ENCODE data around the gene EIF4G1. TPM values are rescaled to one million over a fixed set of nuclear protein-coding genes. Genes with fewer than 3 reads are reported as not detected.

The EIF4G1 gene
- total and polyA plus RNA-seq, 5 donors: 203 to 301 (median 245) TPM

- no peaks in the 10 kb centered on the region for H3K27me3 ChIP-seq (ENCODE audit: control insufficient read depth, insufficient read depth)
- no peaks in the 10 kb centered on the region for H3K9me3 ChIP-seq (ENCODE audit: control insufficient read depth, low read length)
- H3K27ac ChIP-seq (ENCODE audit: low read length): no peak overlapping the region
- DNase-seq (peak in 1 of 3 donors; percentile 39), ATAC-seq (no peak)
- no peak overlapping the region for H3K4me3 ChIP-seq (ENCODE audit: low read length)
- 9% methylated on average over 10 of the region's 10 CpGs for WGBS
- H3K4me1 ChIP-seq (ENCODE audit: control insufficient read depth, insufficient read depth, low read length): no peaks in the 10 kb centered on the region
- intact Hi-C loops (cut with DNase I): loop anchor here in 2 of 4 donors (5.0 to 10.0 kb wide), 2 partner anchors 62 to 395 kb away; partner anchors contain the start of gene VWA5B2 (in 1 of the 2)
Measured at GRCh38 chr3:184289426-184289938, 24.9 kb upstream of the EIF4G1 start.

DNA sequence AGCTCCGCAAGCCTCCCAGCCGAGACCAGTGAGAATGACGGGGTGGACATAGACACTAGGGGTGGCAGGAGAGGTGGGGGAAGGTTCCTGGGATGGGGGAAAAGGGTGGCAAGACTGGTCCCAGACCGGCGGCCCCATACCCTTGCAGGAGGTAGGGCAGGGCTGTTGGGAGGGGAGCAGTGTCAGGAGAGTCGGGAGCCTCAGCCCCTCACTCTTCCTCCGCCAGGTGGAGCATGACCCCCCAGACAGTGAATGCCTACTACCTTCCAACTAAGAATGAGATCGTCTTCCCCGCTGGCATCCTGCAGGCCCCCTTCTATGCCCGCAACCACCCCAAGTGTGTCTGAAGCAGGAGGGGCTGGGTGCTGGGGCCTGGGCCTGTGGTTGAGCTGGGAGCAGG lies 24.1 kb upstream of the EIF4G1 start:
- intact Hi-C loops (cut with DNase I): loop anchor here in 2 of 4 donors (10.0 kb wide), 2 partner anchors 66 to 106 kb away; partner anchors contain the start of genes ABCF3 (in 1 of the 2) and VWA5B2 (in 1 of the 2)
- no peak overlapping the region for H3K27ac ChIP-seq (ENCODE audit: low read length)
- H3K9me3 ChIP-seq (ENCODE audit: control insufficient read depth, low read length): no peaks in the 10 kb centered on the region
- ATAC-seq (no peak), DNase-seq (no peak)
- no peaks in the 10 kb centered on the region for H3K27me3 ChIP-seq (ENCODE audit: control insufficient read depth, insufficient read depth)
- 82% methylated on average over 10 of the region's 10 CpGs for whole genome bisulfite sequencing
- H3K4me1 ChIP-seq (ENCODE audit: control insufficient read depth, insufficient read depth, low read length): no peaks in the 10 kb centered on the region
- H3K4me3 ChIP-seq (ENCODE audit: low read length): no peak overlapping the region

- no peak overlapping the region for H3K4me3 ChIP-seq (ENCODE audit: low read length)
- no peaks in the 10 kb centered on the region for H3K9me3 ChIP-seq (ENCODE audit: control insufficient read depth, low read length)
- ATAC-seq (peak in 1 of 2 donors; percentile 10), DNase-seq (no peak)
- 87% methylated on average over 22 of the region's 22 CpGs for WGBS
- H3K4me1 ChIP-seq (ENCODE audit: control insufficient read depth, insufficient read depth, low read length): no peaks in the 10 kb centered on the region
- no peak overlapping the region for H3K27ac ChIP-seq (ENCODE audit: low read length)
- intact Hi-C loops (cut with DNase I): loop anchor here in 2 of 4 donors (10.0 kb wide), 2 partner anchors 66 to 106 kb away; partner anchors contain the start of genes ABCF3 (in 1 of the 2) and VWA5B2 (in 1 of the 2)
- no peaks in the 10 kb centered on the region for H3K27me3 ChIP-seq (ENCODE audit: control insufficient read depth, insufficient read depth)
Measured at GRCh38 chr3:184291044-184291737, 23.2 kb upstream of the EIF4G1 start.

DNA sequence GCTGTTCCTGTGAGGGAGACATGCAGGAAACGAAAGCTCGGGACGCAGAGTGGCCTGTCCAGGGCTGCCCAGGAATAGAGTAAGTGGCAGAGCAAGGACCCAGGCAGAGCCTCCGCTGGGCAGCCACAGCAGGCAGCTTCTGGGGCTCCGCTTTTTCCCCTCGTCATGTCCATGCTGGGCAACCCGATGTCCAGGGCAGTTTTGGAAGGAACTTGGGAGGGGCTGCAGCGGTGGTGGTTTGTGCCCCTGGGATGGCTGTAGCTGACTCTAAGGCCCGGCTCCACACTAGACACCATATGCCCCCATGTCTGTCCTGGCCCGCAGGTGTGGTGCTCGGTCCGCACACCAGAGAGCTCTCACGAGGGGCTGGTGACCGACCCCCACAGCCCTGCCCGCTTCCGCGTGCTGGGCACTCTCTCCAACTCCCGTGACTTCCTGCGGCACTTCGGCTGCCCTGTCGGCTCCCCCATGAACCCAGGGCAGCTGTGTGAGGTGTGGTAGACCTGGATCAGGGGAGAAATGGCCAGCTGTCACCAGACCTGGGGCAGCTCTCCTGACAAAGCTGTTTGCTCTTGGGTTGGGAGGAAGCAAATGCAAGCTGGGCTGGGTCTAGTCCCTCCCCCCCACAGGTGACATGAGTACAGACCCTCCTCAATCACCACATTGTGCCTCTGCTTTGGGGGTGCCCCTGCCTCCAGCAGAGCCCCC lies 22.5 kb upstream of the EIF4G1 start:
- H3K27ac ChIP-seq (ENCODE audit: low read length): no peak overlapping the region
- H3K4me3 ChIP-seq (ENCODE audit: low read length): no peak overlapping the region
- WGBS: 89% methylated on average over 21 of the region's 21 CpGs
- H3K9me3 ChIP-seq (ENCODE audit: control insufficient read depth, low read length): no peaks in the 10 kb centered on the region
- peak in 1 of 2 donors; percentile 10 for ATAC-seq
- H3K4me1 ChIP-seq (ENCODE audit: control insufficient read depth, insufficient read depth, low read length): no peaks in the 10 kb centered on the region
- intact Hi-C loops (cut with DNase I): loop anchor here in 2 of 4 donors (10.0 kb wide), 2 partner anchors 67 to 107 kb away; partner anchors contain the start of genes ABCF3 (in 1 of the 2) and VWA5B2 (in 1 of the 2)
- no peaks in the 10 kb centered on the region for H3K27me3 ChIP-seq (ENCODE audit: control insufficient read depth, insufficient read depth)
- no peak for DNase-seq

- H3K9me3 ChIP-seq (ENCODE audit: control insufficient read depth, low read length): no peaks in the 10 kb centered on the region
- H3K27me3 ChIP-seq (ENCODE audit: control insufficient read depth, insufficient read depth): no peaks in the 10 kb centered on the region
- H3K4me1 ChIP-seq (ENCODE audit: control insufficient read depth, insufficient read depth, low read length): peaks cover 3% of the 10 kb centered on the region
- WGBS: 59% methylated on average over 3 of the region's 3 CpGs
- intact Hi-C loops (cut with DNase I): loop anchor here in 2 of 4 donors (10.0 kb wide), 2 partner anchors 71 to 111 kb away; partner anchors contain the start of genes ABCF3 (in 1 of the 2) and VWA5B2 (in 1 of the 2)
- no peak overlapping the region for H3K27ac ChIP-seq (ENCODE audit: low read length)
- no peak overlapping the region for H3K4me3 ChIP-seq (ENCODE audit: low read length)
- DNase-seq (no peak), ATAC-seq (no peak)
Measured at GRCh38 chr3:184295771-184296170, 18.6 kb upstream of the EIF4G1 start.

DNA sequence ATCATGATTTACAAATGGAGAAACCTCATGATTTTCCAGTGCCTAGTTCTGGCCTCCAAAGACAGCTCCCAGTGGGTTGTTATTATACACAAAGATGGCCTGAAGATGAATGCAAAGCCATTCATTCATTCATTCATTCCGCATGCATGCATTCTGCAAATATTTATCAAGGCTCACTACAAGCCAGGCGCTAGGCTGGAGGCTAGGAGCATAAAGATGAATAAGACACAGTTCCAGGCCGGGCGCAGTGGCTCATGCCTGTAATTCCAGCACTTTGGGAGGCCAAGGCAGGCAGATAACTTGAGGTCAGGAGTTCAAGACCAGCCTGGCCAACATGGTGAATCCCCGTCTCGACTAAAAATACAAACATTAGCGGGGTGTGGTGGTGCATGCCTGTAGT lies 17.8 kb upstream of the EIF4G1 start:
- no peak overlapping the region for H3K27ac ChIP-seq (ENCODE audit: low read length)

DNA sequence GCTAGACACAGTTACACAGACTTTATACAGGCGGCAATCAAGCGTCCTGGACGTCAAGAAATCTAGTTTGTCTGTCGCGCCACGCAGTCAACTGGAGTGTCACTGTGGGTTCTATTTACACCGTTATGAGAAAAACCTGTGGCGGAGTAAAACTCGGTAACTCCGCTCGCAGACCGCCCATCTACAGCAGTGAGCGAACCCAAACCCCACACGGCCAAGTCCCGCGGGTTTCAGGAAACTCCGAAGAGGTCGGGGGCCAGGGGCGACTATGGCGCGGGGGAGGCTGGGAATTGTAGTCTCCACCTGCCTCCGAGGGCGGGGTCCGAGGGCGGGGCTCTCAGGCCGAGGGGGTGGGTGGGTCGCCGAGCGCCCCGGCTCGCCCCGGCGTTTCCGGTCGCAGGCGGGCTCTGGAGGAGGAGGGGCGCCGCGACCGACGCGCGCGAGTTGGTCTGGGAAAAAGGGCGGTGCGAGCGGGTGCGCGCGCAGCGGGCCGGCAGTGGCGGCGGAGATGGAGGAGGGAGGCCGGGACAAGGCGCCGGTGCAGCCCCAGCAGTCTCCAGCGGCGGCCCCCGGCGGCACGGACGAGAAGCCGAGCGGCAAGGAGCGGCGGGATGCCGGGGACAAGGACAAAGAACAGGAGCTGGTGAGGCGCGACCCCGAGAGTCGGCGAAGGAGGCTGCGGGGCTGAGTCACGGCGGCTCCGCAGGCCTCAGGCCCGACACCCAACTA lies 15.5 kb upstream of the EIF4G1 start, which contains the start of gene PSMD2:
Gene PSMD2 (plus strand): TSS at position 483 of the 729 bp plus-strand sequence. CDS start 26 bp downstream, at position 509.
- Histone ChIP-seq H3K27ac (ENCODE audit: low read length) (peak within 1 kb of the TSS; percentile 89), H3K9me3 (ENCODE audit: control insufficient read depth, low read length) (no peaks in the 10 kb centered on the region), H3K4me1 (ENCODE audit: control insufficient read depth, insufficient read depth, low read length) (peaks cover 3% of the 10 kb centered on the region), H3K27me3 (ENCODE audit: control insufficient read depth, insufficient read depth) (no peaks in the 10 kb centered on the region), H3K4me3 (ENCODE audit: low read length) (peak within 1 kb of the TSS; percentile 89)
- intact Hi-C loops (cut with DNase I): loop anchor here in 2 of 4 donors (10.0 kb wide), 2 partner anchors 74 to 114 kb away; partner anchors contain the start of genes ABCF3 (in 1 of the 2) and VWA5B2 (in 1 of the 2)
- WGBS: under 1% methylated on average over 78 of the region's 78 CpGs
- ATAC-seq (peak; percentile 99), DNase-seq (peak; percentile 98 to 99 (median 99))

More for the DNA sequence above, 17.8 kb upstream of the EIF4G1 start:
- Histone ChIP-seq H3K9me3 (ENCODE audit: control insufficient read depth, low read length) (no peaks in the 10 kb centered on the region), H3K4me1 (ENCODE audit: control insufficient read depth, insufficient read depth, low read length) (peaks cover 3% of the 10 kb centered on the region), H3K4me3 (ENCODE audit: low read length) (no peak overlapping the region), H3K27me3 (ENCODE audit: control insufficient read depth, insufficient read depth) (no peaks in the 10 kb centered on the region)
- ATAC-seq (no peak), DNase-seq (no peak)
- 77% methylated on average over 7 of the region's 7 CpGs for whole genome bisulfite sequencing
- intact Hi-C loops (cut with DNase I): loop anchor here in 2 of 4 donors (10.0 kb wide), 2 partner anchors 72 to 112 kb away; partner anchors contain the start of genes ABCF3 (in 1 of the 2) and VWA5B2 (in 1 of the 2)

GRCh38 chr3:184299488-184300377 lies 14.7 kb upstream of the EIF4G1 start:
- ATAC-seq: no peak
- Histone ChIP-seq H3K9me3 (ENCODE audit: control insufficient read depth, low read length) (no peaks in the 10 kb centered on the region), H3K4me3 (ENCODE audit: low read length) (peak overlapping the region; percentile 78), H3K4me1 (ENCODE audit: control insufficient read depth, insufficient read depth, low read length) (peaks cover 3% of the 10 kb centered on the region), H3K27me3 (ENCODE audit: control insufficient read depth, insufficient read depth) (no peaks in the 10 kb centered on the region), H3K27ac (ENCODE audit: low read length) (peak overlapping the region; percentile 4)
- intact Hi-C loops (cut with DNase I): loop anchor here in 2 of 4 donors (10.0 kb wide), 2 partner anchors 75 to 115 kb away; partner anchors contain the start of genes ABCF3 (in 1 of the 2) and VWA5B2 (in 1 of the 2)
- no peak for DNase-seq
- 16% methylated on average over 29 of the region's 29 CpGs for WGBS

GRCh38 chr3:184300378-184300720 lies 14.1 kb upstream of the EIF4G1 start:
- peaks cover 3% of the 10 kb centered on the region for H3K4me1 ChIP-seq (ENCODE audit: control insufficient read depth, insufficient read depth, low read length)
- H3K4me3 ChIP-seq (ENCODE audit: low read length): peak overlapping the region; percentile 78
- no peaks in the 10 kb centered on the region for H3K27me3 ChIP-seq (ENCODE audit: control insufficient read depth, insufficient read depth)
- ATAC-seq (no peak), DNase-seq (no peak)
- 71% methylated on average over 3 of the region's 3 CpGs for WGBS
- H3K27ac ChIP-seq (ENCODE audit: low read length): no peak overlapping the region
- intact Hi-C loops (cut with DNase I): no loop called here
- H3K9me3 ChIP-seq (ENCODE audit: control insufficient read depth, low read length): no peaks in the 10 kb centered on the region

Measured in right cardiac atrium (tissue), 5 donors.